ENCODE data around the gene VKORC1. TPM values are rescaled to one million over a fixed set of nuclear protein-coding genes. Genes with fewer than 3 reads are reported as not detected.

The VKORC1 gene
- polyA plus RNA-seq, 4 donors: 54.4 to 87.8 (median 80.6) TPM

- FAIRE-seq: no peak
- Histone ChIP-seq H3K4me3 (ENCODE audit: low read depth in 1 of 3, low read length in 3 of 3) (no peak overlapping the region), H3K36me3 (ENCODE audit: control insufficient read depth in 3 of 3, insufficient read depth in 2 of 3, low read depth in 1 of 3, low read length in 3 of 3) (peaks cover 0 to 48% (median 5%) of the 10 kb centered on the region in 3 donors), H3K4me1 (ENCODE audit: control insufficient read depth in 3 of 3, insufficient read depth in 2 of 3, low read depth in 1 of 3, low read length in 2 of 3) (peaks cover 0 to 15% (median 2%) of the 10 kb centered on the region in 3 donors), H3K27ac (ENCODE audit: low read depth in 1 of 3, low read length in 2 of 3) (peak overlapping the region in 1 of 3 donors; percentile 42), H3K9me3 (ENCODE audit: control insufficient read depth in 2 of 2, insufficient read depth in 1 of 2, low read depth in 1 of 2, low read length in 1 of 2) (no peaks in the 10 kb centered on the region), H3K27me3 (ENCODE audit: control insufficient read depth in 3 of 3, insufficient read depth in 3 of 3, low read length in 3 of 3) (no peaks in the 10 kb centered on the region)
- DNase-seq: no peak
- 76 to 92% (median 91%) methylated on average over 2 of the region's 2 CpGs for WGBS, 3 donors
Observed at GRCh38 chr16:31112711-31113110, 18.1 kb upstream of the VKORC1 start.

GRCh38 chr16:31111881-31112466 is 17.4 kb upstream of the VKORC1 start:
- H3K9me3 ChIP-seq (ENCODE audit: control insufficient read depth in 2 of 2, insufficient read depth in 1 of 2, low read depth in 1 of 2, low read length in 1 of 2): no peaks in the 10 kb centered on the region
- FAIRE-seq (no peak), DNase-seq (no peak)
- no peak overlapping the region for H3K4me3 ChIP-seq (ENCODE audit: low read depth in 1 of 3, low read length in 3 of 3)
- 93% methylated on average over 23 of the region's 23 CpGs for WGBS, 3 donors
- H3K4me1 ChIP-seq (ENCODE audit: control insufficient read depth in 3 of 3, insufficient read depth in 2 of 3, low read depth in 1 of 3, low read length in 2 of 3): peaks cover 0 to 15% (median 2%) of the 10 kb centered on the region in 3 donors
- peaks cover 0 to 48% (median 5%) of the 10 kb centered on the region in 3 donors for H3K36me3 ChIP-seq (ENCODE audit: control insufficient read depth in 3 of 3, insufficient read depth in 2 of 3, low read depth in 1 of 3, low read length in 3 of 3)
- no peaks in the 10 kb centered on the region for H3K27me3 ChIP-seq (ENCODE audit: control insufficient read depth in 3 of 3, insufficient read depth in 3 of 3, low read length in 3 of 3)
- no peak overlapping the region for H3K27ac ChIP-seq (ENCODE audit: low read depth in 1 of 3, low read length in 2 of 3)

GRCh38 chr16:31110106-31111034 is 15.8 kb upstream of the VKORC1 start:
- Histone ChIP-seq H3K27me3 (ENCODE audit: control insufficient read depth in 3 of 3, insufficient read depth in 3 of 3, low read length in 3 of 3) (no peaks in the 10 kb centered on the region), H3K36me3 (ENCODE audit: control insufficient read depth in 3 of 3, insufficient read depth in 2 of 3, low read depth in 1 of 3, low read length in 3 of 3) (peaks cover 0 to 43% (median 5%) of the 10 kb centered on the region in 3 donors), H3K4me3 (ENCODE audit: low read depth in 1 of 3, low read length in 3 of 3) (no peak overlapping the region), H3K4me1 (ENCODE audit: control insufficient read depth in 3 of 3, insufficient read depth in 2 of 3, low read depth in 1 of 3, low read length in 2 of 3) (peaks cover 0 to 11% (median 4%) of the 10 kb centered on the region in 3 donors), H3K27ac (ENCODE audit: low read depth in 1 of 3, low read length in 2 of 3) (no peak overlapping the region), H3K9me3 (ENCODE audit: control insufficient read depth in 2 of 2, insufficient read depth in 1 of 2, low read depth in 1 of 2, low read length in 1 of 2) (no peaks in the 10 kb centered on the region)
- 88 to 90% (median 89%) methylated on average over 26 of the region's 26 CpGs for WGBS, 3 donors
- no peak for DNase-seq
- FAIRE-seq: no peak

GRCh38 chr16:31109622-31110021 is 15.0 kb upstream of the VKORC1 start:
- peaks cover 0 to 11% (median 4%) of the 10 kb centered on the region in 3 donors for H3K4me1 ChIP-seq (ENCODE audit: control insufficient read depth in 3 of 3, insufficient read depth in 2 of 3, low read depth in 1 of 3, low read length in 2 of 3)
- H3K27ac ChIP-seq (ENCODE audit: low read depth in 1 of 3, low read length in 2 of 3): no peak overlapping the region
- WGBS, 3 donors: 86 to 91% (median 88%) methylated on average over 12 of the region's 12 CpGs
- FAIRE-seq: no peak
- H3K4me3 ChIP-seq (ENCODE audit: low read depth in 1 of 3, low read length in 3 of 3): no peak overlapping the region
- peaks cover 0 to 43% (median 5%) of the 10 kb centered on the region in 3 donors for H3K36me3 ChIP-seq (ENCODE audit: control insufficient read depth in 3 of 3, insufficient read depth in 2 of 3, low read depth in 1 of 3, low read length in 3 of 3)
- no peaks in the 10 kb centered on the region for H3K9me3 ChIP-seq (ENCODE audit: control insufficient read depth in 2 of 2, insufficient read depth in 1 of 2, low read depth in 1 of 2, low read length in 1 of 2)
- H3K27me3 ChIP-seq (ENCODE audit: control insufficient read depth in 3 of 3, insufficient read depth in 3 of 3, low read length in 3 of 3): no peaks in the 10 kb centered on the region
- DNase-seq: no peak

- Histone ChIP-seq H3K27me3 (ENCODE audit: control insufficient read depth in 3 of 3, insufficient read depth in 3 of 3, low read length in 3 of 3) (no peaks in the 10 kb centered on the region), H3K4me3 (ENCODE audit: low read depth in 1 of 3, low read length in 3 of 3) (peak overlapping the region; percentile 63 to 94 (median 90)), H3K36me3 (ENCODE audit: control insufficient read depth in 3 of 3, insufficient read depth in 2 of 3, low read depth in 1 of 3, low read length in 3 of 3) (peaks cover 0 to 43% (median 5%) of the 10 kb centered on the region in 3 donors), H3K4me1 (ENCODE audit: control insufficient read depth in 3 of 3, insufficient read depth in 2 of 3, low read depth in 1 of 3, low read length in 2 of 3) (peaks cover 0 to 10% (median 4%) of the 10 kb centered on the region in 3 donors), H3K27ac (ENCODE audit: low read depth in 1 of 3, low read length in 2 of 3) (peak overlapping the region in 2 of 3 donors; percentile 64 to 85), H3K9me3 (ENCODE audit: control insufficient read depth in 2 of 2, insufficient read depth in 1 of 2, low read depth in 1 of 2, low read length in 1 of 2) (no peaks in the 10 kb centered on the region)
- FAIRE-seq (no peak), DNase-seq (no peak)
- 40 to 51% (median 50%) methylated on average over 41 to 57 of the region's 57 CpGs for WGBS, 3 donors
Observed at GRCh38 chr16:31108794-31109558, 14.4 kb upstream of the VKORC1 start.

GRCh38 chr16:31108035-31108793 is 13.6 kb upstream of the VKORC1 start, which contains the start of gene BCKDK:
Gene BCKDK (plus strand): TSS chr16:31108386. CDS start chr16:31109224, 838 bp downstream.
- FAIRE-seq: no peak
- no peaks in the 10 kb centered on the region for H3K9me3 ChIP-seq (ENCODE audit: control insufficient read depth in 2 of 2, insufficient read depth in 1 of 2, low read depth in 1 of 2, low read length in 1 of 2)
- peak; percentile 68 to 80 for DNase-seq
- WGBS, 3 donors: 3 to 5% (median 4%) methylated on average over 53 to 68 of the region's 68 CpGs
- peaks cover 0 to 4% (median 4%) of the 10 kb centered on the region in 3 donors for H3K4me1 ChIP-seq (ENCODE audit: control insufficient read depth in 3 of 3, insufficient read depth in 2 of 3, low read depth in 1 of 3, low read length in 2 of 3)
- H3K36me3 ChIP-seq (ENCODE audit: control insufficient read depth in 3 of 3, insufficient read depth in 2 of 3, low read depth in 1 of 3, low read length in 3 of 3): peaks cover 0 to 39% (median 5%) of the 10 kb centered on the region in 3 donors
- peak within 1 kb of the TSS in 2 of 3 donors; percentile 64 to 85 for H3K27ac ChIP-seq (ENCODE audit: low read depth in 1 of 3, low read length in 2 of 3)
- H3K27me3 ChIP-seq (ENCODE audit: control insufficient read depth in 3 of 3, insufficient read depth in 3 of 3, low read length in 3 of 3): no peaks in the 10 kb centered on the region
- H3K4me3 ChIP-seq (ENCODE audit: low read depth in 1 of 3, low read length in 3 of 3): peak within 1 kb of the TSS; percentile 63 to 94 (median 90)

- WGBS, 3 donors: 85 to 91% (median 89%) methylated on average over 6 of the region's 6 CpGs
- no peak overlapping the region for H3K4me3 ChIP-seq (ENCODE audit: low read depth in 1 of 3, low read length in 3 of 3)
- H3K36me3 ChIP-seq (ENCODE audit: control insufficient read depth in 3 of 3, insufficient read depth in 2 of 3, low read depth in 1 of 3, low read length in 3 of 3): peaks cover 0 to 32% (median 5%) of the 10 kb centered on the region in 3 donors
- H3K27ac ChIP-seq (ENCODE audit: low read depth in 1 of 3, low read length in 2 of 3): peak overlapping the region in 1 of 3 donors; percentile 1
- DNase-seq (no peak), FAIRE-seq (no peak)
- no peaks in the 10 kb centered on the region for H3K9me3 ChIP-seq (ENCODE audit: control insufficient read depth in 2 of 2, insufficient read depth in 1 of 2, low read depth in 1 of 2, low read length in 1 of 2)
- no peaks in the 10 kb centered on the region for H3K27me3 ChIP-seq (ENCODE audit: control insufficient read depth in 3 of 3, insufficient read depth in 3 of 3, low read length in 3 of 3)
- H3K4me1 ChIP-seq (ENCODE audit: control insufficient read depth in 3 of 3, insufficient read depth in 2 of 3, low read depth in 1 of 3, low read length in 2 of 3): peaks cover 0 to 4% (median 2%) of the 10 kb centered on the region in 3 donors
Observed at GRCh38 chr16:31107465-31107867, 12.9 kb upstream of the VKORC1 start.

All from small intestine (tissue), 7 donors.